ENCODE results near the gene NUTM1. TPM values are rescaled to one million over a fixed set of nuclear protein-coding genes. Genes with fewer than 3 reads are reported as not detected.

Gene NUTM1
- total and polyA plus RNA-seq, 12 donors, result under 0.01 TPM; not detected in 11

GRCh38 chr15:34323217-34323616 is 19.9 kb upstream of the NUTM1 start:
- H3K27ac ChIP-seq, result no peak overlapping the region
- intact Hi-C loops (cut with DNase I), result loop anchor here in 2 of 10 donors (10.0 kb wide), 2 partner anchors 48 to 58 kb away; no protein-coding TSS in a partner anchor

GRCh38 chr15:34324933-34325332 is 18.2 kb upstream of the NUTM1 start:
- H3K9me3 ChIP-seq, result no peaks in the 10 kb centered on the region
- ATAC-seq, result no peak
- intact Hi-C loops (cut with DNase I), result loop anchor here in 2 of 10 donors (10.0 kb wide), 2 partner anchors 50 to 60 kb away; no protein-coding TSS in a partner anchor
- H3K4me1 ChIP-seq, result peaks cover 0 to 20% (median 4%) of the 10 kb centered on the region in 9 donors
- DNase-seq, result no peak
- no peaks in the 10 kb centered on the region for H3K36me3 ChIP-seq
- H3K4me3 ChIP-seq, result no peak overlapping the region
- H3K27me3 ChIP-seq, result no peaks in the 10 kb centered on the region
- WGBS, 2 donors, result 86 to 94% methylated on average over 1 of the region's 1 CpG
- TF ChIP-seq CTCF (IDR thresholded peaks at IDR 0.05), result no peak
- H3K27ac ChIP-seq, result no peak overlapping the region

More at GRCh38 chr15:34323217-34323616, 19.9 kb upstream of the NUTM1 start:
- H3K9me3 ChIP-seq, result no peaks in the 10 kb centered on the region
- 97% methylated on average over 10 of the region's 10 CpGs for WGBS, 2 donors
- no peak overlapping the region for H3K4me3 ChIP-seq
- H3K4me1 ChIP-seq, result peaks cover 0 to 22% (median 5%) of the 10 kb centered on the region in 9 donors
- H3K36me3 ChIP-seq, result no peaks in the 10 kb centered on the region
- no peaks in the 10 kb centered on the region for H3K27me3 ChIP-seq
- DNase-seq, result no peak
- no peak for TF ChIP-seq CTCF (IDR thresholded peaks at IDR 0.05)
- no peak for ATAC-seq

- ATAC-seq, result no peak
- no peaks in the 10 kb centered on the region for H3K36me3 ChIP-seq
- no peak overlapping the region for H3K27ac ChIP-seq
- peaks cover 0 to 20% (median 4%) of the 10 kb centered on the region in 9 donors for H3K4me1 ChIP-seq
- intact Hi-C loops (cut with DNase I), result loop anchor here in 2 of 10 donors (10.0 kb wide), 2 partner anchors 51 to 61 kb away; no protein-coding TSS in a partner anchor
- no peak for TF ChIP-seq CTCF (IDR thresholded peaks at IDR 0.05)
- no peak overlapping the region for H3K4me3 ChIP-seq
- no peak for DNase-seq
- H3K27me3 ChIP-seq, result no peaks in the 10 kb centered on the region
- H3K9me3 ChIP-seq, result no peaks in the 10 kb centered on the region
These were observed 17.7 kb upstream of the NUTM1 start for GRCh38 chr15:34325368-34325767.

- H3K27me3 ChIP-seq, result no peaks in the 10 kb centered on the region
- peak overlapping the region in 3 of 10 donors; percentile 22 to 41 (median 28) for H3K27ac ChIP-seq
- DNase-seq, result no peak
- TF ChIP-seq CTCF (IDR thresholded peaks at IDR 0.05), result no peak
- peaks cover 0 to 3% (median 0%) of the 10 kb centered on the region in 9 donors for H3K36me3 ChIP-seq
- no peaks in the 10 kb centered on the region for H3K9me3 ChIP-seq
- H3K4me3 ChIP-seq, result no peak overlapping the region
- ATAC-seq, result no peak
- intact Hi-C loops (cut with DNase I), result loop anchor here in 2 of 10 donors (10.0 kb wide), 2 partner anchors 53 to 63 kb away; no protein-coding TSS in a partner anchor
- peaks cover 0 to 29% (median 4%) of the 10 kb centered on the region in 9 donors for H3K4me1 ChIP-seq
- 70 to 80% methylated on average over 4 of the region's 4 CpGs for WGBS, 2 donors
These were observed 15.2 kb upstream of the NUTM1 start for GRCh38 chr15:34327906-34328305.

All from heart right ventricle (tissue), 16 donors.